Measurements from ENCODE around the gene CLIC1. TPM values are rescaled to one million over a fixed set of nuclear protein-coding genes. Genes with fewer than 3 reads are reported as not detected.

CLIC1 gene
- total and polyA plus RNA-seq, 10 donors: 296 to 447 (median 347) TPM

DNA sequence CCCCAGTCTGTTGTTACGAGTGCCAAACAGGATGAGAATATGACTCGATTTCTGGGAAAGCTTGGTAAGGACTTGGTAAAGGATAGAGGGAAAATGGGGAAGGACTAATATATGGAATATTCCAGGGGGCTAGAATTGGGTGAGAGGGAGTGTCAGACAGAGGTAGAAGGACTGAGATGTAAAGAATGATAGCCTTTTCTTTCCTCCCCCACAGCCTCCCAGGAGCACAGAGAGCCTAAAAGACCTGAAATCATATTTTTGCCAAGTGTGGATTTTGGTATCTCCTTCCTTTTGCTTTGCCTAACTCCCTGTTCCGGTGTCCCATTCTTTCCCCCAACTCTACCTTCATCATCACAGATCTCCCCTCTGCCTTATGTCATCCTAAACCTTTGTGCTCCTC is 6.6 kb upstream of the CLIC1 start:
- H3K36me3 ChIP-seq: peaks cover 0 to 15% (median 0%) of the 10 kb centered on the region in 6 donors
- no peak overlapping the region for H3K4me3 ChIP-seq
- 93 to 97% (median 96%) methylated on average over 3 of the region's 3 CpGs for WGBS, 5 donors
- H3K27ac ChIP-seq: no peak overlapping the region
- no peaks in the 10 kb centered on the region for H3K9me3 ChIP-seq
- H3K4me1 ChIP-seq: peaks cover 12 to 34% (median 28%) of the 10 kb centered on the region in 6 donors
- no peak for DNase-seq
- no peaks in the 10 kb centered on the region for H3K27me3 ChIP-seq (replicated peaks in 1 of 7)
- intact Hi-C loops (cut with DNase I; ENCODE audit: low total_unique reads): no loop called here
- TF ChIP-seq, protein P1, sequence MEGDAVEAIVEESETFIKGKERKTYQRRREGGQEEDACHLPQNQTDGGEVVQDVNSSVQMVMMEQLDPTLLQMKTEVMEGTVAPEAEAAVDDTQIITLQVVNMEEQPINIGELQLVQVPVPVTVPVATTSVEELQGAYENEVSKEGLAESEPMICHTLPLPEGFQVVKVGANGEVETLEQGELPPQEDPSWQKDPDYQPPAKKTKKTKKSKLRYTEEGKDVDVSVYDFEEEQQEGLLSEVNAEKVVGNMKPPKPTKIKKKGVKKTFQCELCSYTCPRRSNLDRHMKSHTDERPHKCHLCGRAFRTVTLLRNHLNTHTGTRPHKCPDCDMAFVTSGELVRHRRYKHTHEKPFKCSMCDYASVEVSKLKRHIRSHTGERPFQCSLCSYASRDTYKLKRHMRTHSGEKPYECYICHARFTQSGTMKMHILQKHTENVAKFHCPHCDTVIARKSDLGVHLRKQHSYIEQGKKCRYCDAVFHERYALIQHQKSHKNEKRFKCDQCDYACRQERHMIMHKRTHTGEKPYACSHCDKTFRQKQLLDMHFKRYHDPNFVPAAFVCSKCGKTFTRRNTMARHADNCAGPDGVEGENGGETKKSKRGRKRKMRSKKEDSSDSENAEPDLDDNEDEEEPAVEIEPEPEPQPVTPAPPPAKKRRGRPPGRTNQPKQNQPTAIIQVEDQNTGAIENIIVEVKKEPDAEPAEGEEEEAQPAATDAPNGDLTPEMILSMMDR (IDR thresholded peaks at IDR 0.05 in 8 of 11, conservative IDR thresholded peaks at IDR 0.05 in 3 of 11): no peak
- TF ChIP-seq POLR2AphosphoS5 (IDR thresholded peaks at IDR 0.05): no peak
- no peak for TF ChIP-seq POLR2A (IDR thresholded peaks at IDR 0.05)

GRCh38 chr6:31741815-31742214 is 5.5 kb upstream of the CLIC1 start:
- Histone ChIP-seq H3K4me3 (no peak overlapping the region), H3K9me3 (no peaks in the 10 kb centered on the region), H3K27me3 (replicated peaks in 1 of 7) (no peaks in the 10 kb centered on the region), H3K27ac (no peak overlapping the region), H3K4me1 (peaks cover 23 to 45% (median 39%) of the 10 kb centered on the region in 6 donors), H3K36me3 (peaks cover 0 to 15% (median 0%) of the 10 kb centered on the region in 6 donors)
- intact Hi-C loops (cut with DNase I; ENCODE audit: low total_unique reads): no loop called here
- 91 to 96% (median 95%) methylated on average over 2 of the region's 2 CpGs for WGBS, 5 donors
- TF ChIP-seq, protein P1 (IDR thresholded peaks at IDR 0.05 in 8 of 11, conservative IDR thresholded peaks at IDR 0.05 in 3 of 11): no peak
- TF ChIP-seq POLR2A (IDR thresholded peaks at IDR 0.05): no peak
- TF ChIP-seq POLR2AphosphoS5 (IDR thresholded peaks at IDR 0.05): no peak
- no peak for DNase-seq

DNA sequence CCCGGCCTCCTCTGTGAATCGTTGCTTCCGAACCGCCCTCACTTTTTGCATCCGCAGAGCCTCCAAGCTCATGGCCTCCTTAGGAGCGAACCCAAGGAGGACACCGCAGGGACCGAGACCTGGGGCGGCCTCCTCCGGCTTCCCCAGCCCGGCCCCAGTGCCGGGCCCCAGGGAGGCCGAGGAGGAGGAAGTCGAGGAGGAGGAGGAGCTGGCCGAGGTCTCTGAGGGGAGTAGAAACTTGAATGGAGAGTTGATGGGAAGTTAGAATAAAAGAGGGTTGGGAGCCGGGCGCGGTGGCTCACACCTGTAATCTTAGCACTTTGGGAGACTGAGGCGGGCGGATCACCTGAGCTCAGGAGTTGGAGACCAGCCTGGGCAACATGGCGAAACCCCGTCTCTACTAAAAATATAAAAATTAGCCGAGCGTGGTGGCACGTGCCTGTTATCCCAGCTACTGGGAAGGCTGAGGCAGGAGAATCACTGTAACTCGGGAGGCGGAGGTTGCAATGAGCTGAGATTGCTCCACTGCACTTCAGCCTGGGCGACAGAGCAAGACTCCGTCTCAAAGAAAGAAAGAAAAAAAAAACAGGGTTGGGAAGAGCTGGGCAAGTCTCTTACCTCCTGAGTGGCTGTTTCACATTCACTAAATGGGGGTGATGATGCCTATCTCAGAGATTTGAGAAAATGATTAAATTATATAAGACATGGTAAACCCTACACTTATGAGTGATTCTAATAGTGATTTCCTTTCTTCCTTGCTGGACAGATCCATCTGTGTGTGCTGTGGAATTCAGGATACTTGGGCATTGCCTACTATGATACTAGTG is 4.3 kb upstream of the CLIC1 start:
- Histone ChIP-seq H3K36me3 (peaks cover 0 to 15% (median 0%) of the 10 kb centered on the region in 6 donors), H3K27me3 (replicated peaks in 1 of 7) (no peaks in the 10 kb centered on the region), H3K4me3 (peak overlapping the region; percentile 74 to 93 (median 86)), H3K9me3 (no peaks in the 10 kb centered on the region), H3K4me1 (peaks cover 26 to 50% (median 45%) of the 10 kb centered on the region in 6 donors), H3K27ac (peak overlapping the region; percentile 70 to 99 (median 90))
- WGBS, 5 donors: 5 to 9% (median 8%) methylated on average over 24 to 29 of the region's 29 CpGs
- TF ChIP-seq POLR2AphosphoS5 (IDR thresholded peaks at IDR 0.05): no peak
- peak in 1 of 3 donors; percentile 28 for TF ChIP-seq POLR2A (IDR thresholded peaks at IDR 0.05)
- TF ChIP-seq, protein P1 (IDR thresholded peaks at IDR 0.05 in 8 of 11, conservative IDR thresholded peaks at IDR 0.05 in 3 of 11): no peak
- DNase-seq: peak; percentile 92
- intact Hi-C loops (cut with DNase I; ENCODE audit: low total_unique reads): no loop called here
